ENCODE data around the gene SMIM29.
"Not testable (repeated sequence)": the region's sequence is repeated elsewhere in the genome, so short reads cannot be mapped to it uniquely, and the experiment has no call there.

SMIM29 gene

GRCh38 chr6:34248727-34249468 lies at the start of gene SMIM29:
TSS of gene SMIM29 (minus strand) at chr6:34249006. CDS start at chr6:34247791, 1,215 bp downstream.
- DNase-seq (ENCODE audit: low read depth in 2 of 2) = peak; percentile 93 to 95

- DNase-seq (ENCODE audit: low read depth in 2 of 2) = no peak
These were observed 46.9 kb upstream of the SMIM29 start for GRCh38 chr6:34295721-34296120.

DNA sequence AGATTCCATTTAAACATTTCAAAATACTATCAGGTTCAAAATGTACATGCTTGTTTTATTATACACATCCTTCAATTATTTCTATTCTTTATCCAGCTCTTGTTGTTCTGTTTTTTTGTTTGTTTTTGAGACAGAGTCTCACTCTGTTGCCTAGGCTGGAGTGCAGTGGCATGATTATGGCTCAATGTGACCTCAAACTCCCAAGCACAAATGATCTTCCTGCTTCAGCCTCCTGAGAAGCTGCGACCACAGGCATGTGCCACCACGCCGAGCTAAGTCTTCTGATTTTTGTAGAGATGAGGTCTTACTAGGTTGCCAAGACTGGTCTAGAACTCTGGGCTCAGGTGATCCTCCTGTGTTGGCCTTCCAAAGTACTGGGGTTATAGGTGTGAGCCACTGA lies 44.1 kb upstream of the SMIM29 start:
- no peak for DNase-seq (ENCODE audit: low read depth in 2 of 2)

- no peak for DNase-seq (ENCODE audit: low read depth in 2 of 2)
These were observed 40.3 kb upstream of the SMIM29 start for GRCh38 chr6:34289137-34289536.

- DNase-seq (ENCODE audit: low read depth in 2 of 2) = no peak
These were observed 39.8 kb upstream of the SMIM29 start for GRCh38 chr6:34288581-34288980.

DNA sequence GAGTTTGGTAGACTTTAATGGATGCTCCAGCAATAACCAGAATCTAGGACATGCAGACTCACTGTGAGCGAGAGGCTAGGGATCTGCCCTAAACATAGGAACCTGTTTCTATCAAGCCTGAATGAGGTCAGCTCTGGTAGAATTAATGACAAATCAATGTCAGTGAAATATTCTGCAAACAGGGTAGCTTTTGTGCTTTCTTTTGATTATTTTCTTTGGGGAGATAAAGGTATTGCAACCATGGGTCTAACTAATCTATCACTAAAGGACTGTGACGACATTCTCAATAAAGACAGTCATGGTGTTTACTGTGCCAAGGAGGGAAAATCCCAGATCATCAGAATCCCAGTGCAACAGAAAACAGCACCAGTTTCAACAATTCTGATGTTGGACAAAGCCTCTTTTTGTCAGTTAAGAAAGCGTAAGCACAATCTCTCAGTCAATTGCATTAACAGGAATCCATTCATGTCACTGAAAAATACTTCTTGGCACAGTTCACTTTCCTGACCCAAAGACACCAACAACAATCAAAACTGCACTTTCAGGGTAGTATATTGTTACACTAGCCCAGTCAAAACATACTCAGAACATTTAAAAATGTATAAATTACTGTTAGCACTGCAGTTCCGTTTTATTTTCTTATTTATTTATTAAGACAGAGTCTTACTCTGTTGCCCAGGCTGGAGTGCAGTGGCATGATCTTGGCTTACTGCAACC lies 36.8 kb upstream of the SMIM29 start:
- no peak for DNase-seq (ENCODE audit: low read depth in 2 of 2)

GRCh38 chr6:34284563-34285447 lies 36.0 kb upstream of the SMIM29 start:
- no peak for DNase-seq (ENCODE audit: low read depth in 2 of 2)

- no peak for DNase-seq (ENCODE audit: low read depth in 2 of 2)
These were observed 33.0 kb upstream of the SMIM29 start for GRCh38 chr6:34281702-34282334.

DNA sequence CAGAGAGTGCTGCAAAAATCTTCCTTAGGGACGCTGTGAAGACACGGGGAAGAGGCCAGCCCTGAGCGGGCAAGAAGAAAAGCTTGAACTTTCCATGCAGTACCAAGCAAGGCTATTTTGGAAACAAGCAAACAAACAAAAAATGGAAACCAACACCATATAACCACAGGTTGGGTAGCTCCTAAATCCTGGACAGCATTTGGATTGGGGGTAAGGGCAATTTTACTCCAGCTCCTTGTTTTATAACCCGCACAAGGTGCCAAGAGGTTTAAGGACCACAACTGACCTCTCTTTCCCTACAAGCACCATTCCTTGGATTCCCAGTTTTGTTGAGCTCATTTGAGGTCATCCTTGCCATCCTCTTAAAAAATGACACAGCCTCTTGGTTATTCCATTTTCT lies 31.4 kb upstream of the SMIM29 start:
- no peak for DNase-seq (ENCODE audit: low read depth in 2 of 2)

- no peak for DNase-seq (ENCODE audit: low read depth in 2 of 2)
These were observed 30.0 kb upstream of the SMIM29 start for GRCh38 chr6:34278833-34279232.

DNA sequence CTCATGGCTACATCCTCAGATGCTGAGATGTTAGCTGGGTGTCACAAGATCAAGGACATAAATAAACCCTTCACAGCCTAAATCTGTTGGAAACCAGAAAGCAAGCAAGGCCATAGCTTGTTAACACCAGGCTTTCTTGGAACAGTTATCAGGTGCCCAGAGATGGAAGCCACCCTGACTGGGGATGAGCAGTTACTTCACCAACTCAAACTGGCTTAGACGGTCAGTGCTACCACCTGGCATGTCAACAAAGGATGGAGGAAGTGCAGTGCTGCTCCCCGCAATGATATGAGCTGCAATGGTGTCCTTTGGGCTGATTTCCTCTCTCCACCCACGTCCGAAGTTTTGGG lies 28.9 kb upstream of the SMIM29 start:
- DNase-seq (ENCODE audit: low read depth in 2 of 2) = no peak

- DNase-seq (ENCODE audit: low read depth in 2 of 2) = no peak
These were observed 28.3 kb upstream of the SMIM29 start for GRCh38 chr6:34276881-34277762.

GRCh38 chr6:34276191-34276590 lies 27.4 kb upstream of the SMIM29 start:
- no peak for DNase-seq (ENCODE audit: low read depth in 2 of 2)

GRCh38 chr6:34275128-34275804 lies 26.5 kb upstream of the SMIM29 start:
- no peak for DNase-seq (ENCODE audit: low read depth in 2 of 2)

DNA sequence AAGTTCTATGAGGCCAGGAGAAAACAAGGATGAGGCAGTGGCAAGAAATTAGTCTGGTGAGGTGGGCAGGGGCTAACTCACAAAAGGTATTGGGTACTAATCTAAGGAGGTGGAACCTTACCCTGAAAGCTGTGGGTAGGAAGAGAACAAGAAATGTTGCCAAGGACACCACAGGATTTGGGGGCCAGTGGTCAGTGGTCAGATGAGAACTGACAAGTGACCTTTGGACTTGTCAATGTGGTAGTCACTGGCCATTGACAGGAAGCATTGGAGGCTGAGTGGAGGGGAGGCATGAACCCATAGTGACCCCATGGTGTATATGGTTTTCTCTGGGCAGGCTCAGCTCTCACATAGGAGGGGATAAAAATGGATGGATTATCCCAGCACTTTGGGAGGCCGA lies 25.3 kb upstream of the SMIM29 start:
- no peak for DNase-seq (ENCODE audit: low read depth in 2 of 2)

- DNase-seq (ENCODE audit: low read depth in 2 of 2) = no peak
These were observed 24.5 kb upstream of the SMIM29 start for GRCh38 chr6:34273242-34273805.

- no peak for DNase-seq (ENCODE audit: low read depth in 2 of 2)
These were observed 23.5 kb upstream of the SMIM29 start for GRCh38 chr6:34272013-34272926.

GRCh38 chr6:34269658-34270341 lies 21.0 kb upstream of the SMIM29 start:
- DNase-seq (ENCODE audit: low read depth in 2 of 2) = not testable (repeated sequence)

Data from stimulated activated CD8-positive, alpha-beta memory T cell treated with anti-CD3 and anti-CD28 coated beads, Interleukin-15, amount 100 ng/mL, for 48 hours (primary cell).